ENCODE results near the gene ZNF407.

Gene ZNF407

DNA sequence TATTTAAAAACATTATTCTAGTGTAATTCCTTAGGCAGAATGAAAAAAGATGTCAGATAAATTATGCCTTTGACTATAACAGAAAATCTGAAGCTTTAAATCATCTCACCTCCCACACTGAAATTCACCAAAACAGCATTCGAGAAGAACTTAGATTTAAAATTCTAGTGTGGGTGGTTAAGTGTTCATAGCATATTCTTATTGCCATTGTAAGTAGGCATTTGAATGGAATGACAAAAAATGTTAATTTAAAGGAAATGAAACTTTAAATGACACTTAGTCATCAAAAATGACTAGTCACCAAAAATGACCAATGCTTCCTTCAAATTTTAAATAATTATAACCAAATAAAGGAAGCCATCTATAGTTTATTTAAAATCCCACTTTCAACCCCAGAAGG, 7.0 kb upstream of the ZNF407 start:
- Histone ChIP-seq H3K79me2 (ENCODE audit: insufficient read depth, low read length) (peaks cover 6% of the 10 kb centered on the region; the same call in 1 of the 2 replicates), H3K4me3 (ENCODE audit: insufficient read depth, low read length, poor library complexity, severe bottlenecking) (no peak overlapping the region), H3K9me3 (ENCODE audit: insufficient read depth, low read length) (no peaks in the 10 kb centered on the region), H3F3A (ENCODE audit: insufficient read depth) (no peaks in the 10 kb centered on the region), H3K27me3 (ENCODE audit: low read length) (0 out of 2 replicates have a peak, but pooled peaks cover 2% of the 10 kb centered on the region), H3K9ac (ENCODE audit: low read length) (no peak overlapping the region), H4K20me1 (ENCODE audit: low read depth, low read length) (no peaks in the 10 kb centered on the region), H2AFZ (ENCODE audit: low read depth, low read length, severe bottlenecking) (no peak overlapping the region), H3K9me2 (replicated peaks; ENCODE audit: insufficient read depth, low read length) (no peaks in the 10 kb centered on the region), H3K4me2 (ENCODE audit: low read depth, low read length, poor library complexity, severe bottlenecking) (no peak overlapping the region), H3K36me3 (ENCODE audit: low read length) (0 out of 2 replicates have a peak, but pooled peaks cover 3% of the 10 kb centered on the region), H3K27ac (ENCODE audit: low read depth, low read length) (no peak overlapping the region)
- TF ChIP-seq, protein P1, sequence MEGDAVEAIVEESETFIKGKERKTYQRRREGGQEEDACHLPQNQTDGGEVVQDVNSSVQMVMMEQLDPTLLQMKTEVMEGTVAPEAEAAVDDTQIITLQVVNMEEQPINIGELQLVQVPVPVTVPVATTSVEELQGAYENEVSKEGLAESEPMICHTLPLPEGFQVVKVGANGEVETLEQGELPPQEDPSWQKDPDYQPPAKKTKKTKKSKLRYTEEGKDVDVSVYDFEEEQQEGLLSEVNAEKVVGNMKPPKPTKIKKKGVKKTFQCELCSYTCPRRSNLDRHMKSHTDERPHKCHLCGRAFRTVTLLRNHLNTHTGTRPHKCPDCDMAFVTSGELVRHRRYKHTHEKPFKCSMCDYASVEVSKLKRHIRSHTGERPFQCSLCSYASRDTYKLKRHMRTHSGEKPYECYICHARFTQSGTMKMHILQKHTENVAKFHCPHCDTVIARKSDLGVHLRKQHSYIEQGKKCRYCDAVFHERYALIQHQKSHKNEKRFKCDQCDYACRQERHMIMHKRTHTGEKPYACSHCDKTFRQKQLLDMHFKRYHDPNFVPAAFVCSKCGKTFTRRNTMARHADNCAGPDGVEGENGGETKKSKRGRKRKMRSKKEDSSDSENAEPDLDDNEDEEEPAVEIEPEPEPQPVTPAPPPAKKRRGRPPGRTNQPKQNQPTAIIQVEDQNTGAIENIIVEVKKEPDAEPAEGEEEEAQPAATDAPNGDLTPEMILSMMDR (IDR thresholded peaks at IDR 0.05; ENCODE audit: insufficient read depth, low read length, poor library complexity, severe bottlenecking): no peak
- no peak for TF ChIP-seq EZH2phosphoT487 (conservative IDR thresholded peaks at IDR 0.05; ENCODE audit: low read length)

DNA sequence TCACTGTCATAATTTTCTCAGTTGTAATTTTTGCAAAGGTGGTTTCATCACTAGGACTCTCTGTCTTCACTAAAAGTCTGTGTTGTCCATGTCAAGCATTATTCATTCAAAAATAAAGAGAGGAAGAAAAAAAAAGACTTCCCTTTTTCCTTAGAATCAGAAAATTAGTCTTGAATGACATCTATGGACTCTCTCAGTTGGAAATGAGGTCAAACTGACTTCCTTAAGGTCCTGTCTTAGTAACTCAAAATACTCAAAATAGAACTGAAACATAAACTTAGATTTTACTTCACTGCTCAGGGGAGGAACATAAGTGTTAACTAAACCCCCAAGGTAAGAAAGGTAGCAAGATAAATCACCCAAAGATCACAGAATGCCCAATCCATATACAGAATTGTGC, 2.2 kb upstream of the ZNF407 start:
- Histone ChIP-seq H3K4me3 (ENCODE audit: insufficient read depth, low read length, poor library complexity, severe bottlenecking) (no peak overlapping the region), H3K9ac (ENCODE audit: low read length) (no peak overlapping the region), H3K27me3 (ENCODE audit: low read length) (no peaks in the 10 kb centered on the region), H3K9me2 (replicated peaks; ENCODE audit: insufficient read depth, low read length) (no peaks in the 10 kb centered on the region), H3K79me2 (ENCODE audit: insufficient read depth, low read length) (peaks cover 39% of the 10 kb centered on the region), H3K4me2 (ENCODE audit: low read depth, low read length, poor library complexity, severe bottlenecking) (peak overlapping the region; percentile 84), H3F3A (ENCODE audit: insufficient read depth) (0 out of 2 replicates have a peak, but pooled peaks cover 6% of the 10 kb centered on the region), H2AFZ (ENCODE audit: low read depth, low read length, severe bottlenecking) (no peak overlapping the region), H4K20me1 (ENCODE audit: low read depth, low read length) (no peaks in the 10 kb centered on the region), H3K27ac (ENCODE audit: low read depth, low read length) (no peak overlapping the region), H3K9me3 (ENCODE audit: insufficient read depth, low read length) (no peaks in the 10 kb centered on the region), H3K36me3 (ENCODE audit: low read length) (0 out of 2 replicates have a peak, but pooled peaks cover 3% of the 10 kb centered on the region)
- no peak for TF ChIP-seq EZH2phosphoT487 (conservative IDR thresholded peaks at IDR 0.05; ENCODE audit: low read length)
- TF ChIP-seq, protein P1 (IDR thresholded peaks at IDR 0.05; ENCODE audit: insufficient read depth, low read length, poor library complexity, severe bottlenecking): no peak

DNA sequence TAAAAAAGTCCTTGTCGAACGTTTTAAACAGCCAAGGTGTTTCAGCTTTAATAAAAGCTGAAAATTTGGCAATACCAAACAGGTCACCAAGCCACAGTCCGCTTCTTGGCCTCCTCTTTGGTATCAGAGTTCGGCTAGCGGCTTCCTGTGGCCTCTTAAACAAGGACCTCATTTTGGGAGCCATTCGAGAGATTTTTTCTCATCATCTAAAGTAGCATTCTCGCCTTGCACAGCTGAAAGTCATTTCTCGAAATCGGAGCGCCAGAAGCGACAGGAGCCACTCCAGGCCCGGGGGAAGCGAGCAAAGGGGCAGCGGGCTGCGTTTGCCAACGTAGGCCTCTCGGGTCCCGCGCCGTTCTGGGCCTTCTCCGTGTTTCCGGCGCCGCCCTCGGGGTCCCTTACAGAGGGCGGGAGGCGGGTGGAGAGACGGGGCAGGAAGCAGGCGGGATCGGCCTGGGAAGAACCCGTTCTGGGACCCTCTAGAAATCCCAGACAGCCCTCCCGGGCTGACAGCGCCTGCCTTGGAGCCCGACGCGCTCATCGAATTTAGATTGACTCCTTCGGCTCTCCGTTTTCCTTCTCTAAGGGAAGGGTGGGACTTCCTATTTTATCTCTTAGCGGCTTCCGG, 522 bp upstream of the ZNF407 start:
- Histone ChIP-seq H3K4me2 (ENCODE audit: low read depth, low read length, poor library complexity, severe bottlenecking) (peak overlapping the region; percentile 84), H3K9me2 (replicated peaks; ENCODE audit: insufficient read depth, low read length) (no peaks in the 10 kb centered on the region), H2AFZ (ENCODE audit: low read depth, low read length, severe bottlenecking) (peak overlapping the region; percentile 95), H3F3A (ENCODE audit: insufficient read depth) (0 out of 2 replicates have a peak, but pooled peaks cover 6% of the 10 kb centered on the region), H3K79me2 (ENCODE audit: insufficient read depth, low read length) (peaks cover 57% of the 10 kb centered on the region), H3K36me3 (ENCODE audit: low read length) (0 out of 2 replicates have a peak, but pooled peaks cover 3% of the 10 kb centered on the region), H4K20me1 (ENCODE audit: low read depth, low read length) (no peaks in the 10 kb centered on the region), H3K27me3 (ENCODE audit: low read length) (no peaks in the 10 kb centered on the region), H3K9me3 (ENCODE audit: insufficient read depth, low read length) (no peaks in the 10 kb centered on the region), H3K9ac (ENCODE audit: low read length) (peak overlapping the region; percentile 82), H3K4me3 (ENCODE audit: insufficient read depth, low read length, poor library complexity, severe bottlenecking) (peak overlapping the region; percentile 88), H3K27ac (ENCODE audit: low read depth, low read length) (peak overlapping the region; percentile 91)
- TF ChIP-seq, protein P1 (IDR thresholded peaks at IDR 0.05; ENCODE audit: insufficient read depth, low read length, poor library complexity, severe bottlenecking): no peak
- TF ChIP-seq EZH2phosphoT487 (conservative IDR thresholded peaks at IDR 0.05; ENCODE audit: low read length): no peak
